Activated CD4-positive, alpha-beta T cell treated with anti-CD3 and anti-CD28 coated beads for 48 hours (primary cell): ENCODE data around the gene PLXNC1.
"Not testable (repeated sequence)": the region's sequence is repeated elsewhere in the genome, so short reads cannot be mapped to it uniquely, and the experiment has no call there.

Experiments
- DNase-seq: peaks from one replicate; pipeline ENCODE4 v3.0.0-alpha.2; 2020

The PLXNC1 gene

DNA sequence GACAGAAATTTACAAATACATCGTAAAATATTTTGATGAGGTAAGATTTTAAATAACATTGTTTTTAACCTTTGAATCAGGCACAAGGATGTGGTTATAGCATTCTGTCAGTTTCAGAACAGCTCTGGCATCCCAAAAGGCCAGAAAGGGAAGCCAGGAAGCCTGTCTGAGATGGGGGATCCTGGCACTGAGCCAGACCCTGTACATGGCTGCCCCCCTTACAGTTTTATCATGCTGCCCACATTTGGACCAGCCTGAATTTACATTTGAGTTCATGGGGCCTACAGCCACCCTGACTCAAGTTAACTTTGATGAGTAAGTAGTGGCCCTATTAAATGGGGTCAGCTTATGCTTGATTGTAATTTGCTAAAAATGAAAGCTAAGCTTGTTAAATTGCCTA lies 155.6 kb downstream of the PLXNC1 start:
- DNase-seq: no peak

DNA sequence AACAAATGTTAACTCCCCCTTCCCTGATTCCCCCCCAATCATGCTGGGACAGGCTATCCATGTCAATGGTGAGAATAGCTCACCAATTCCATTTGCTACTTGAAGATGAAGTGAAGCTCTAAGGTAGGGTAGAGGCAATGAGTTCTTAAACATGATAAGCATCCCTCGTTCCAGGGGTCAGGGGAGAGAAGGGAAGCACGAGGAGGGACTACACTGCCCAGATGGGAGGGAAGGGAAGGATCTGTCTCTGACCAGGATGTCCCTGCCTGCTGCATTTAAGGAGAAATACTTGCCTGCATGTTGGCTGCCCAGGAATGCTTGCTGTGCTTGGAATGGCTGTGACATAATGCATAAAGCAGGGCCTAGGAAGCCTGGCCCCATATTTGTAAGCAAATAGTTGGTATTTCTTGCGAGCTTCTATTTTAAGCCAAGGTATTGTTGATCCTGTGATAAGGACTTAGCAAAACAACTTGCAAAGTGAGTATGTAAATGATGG lies 156.2 kb downstream of the PLXNC1 start:
- no peak for DNase-seq

DNA sequence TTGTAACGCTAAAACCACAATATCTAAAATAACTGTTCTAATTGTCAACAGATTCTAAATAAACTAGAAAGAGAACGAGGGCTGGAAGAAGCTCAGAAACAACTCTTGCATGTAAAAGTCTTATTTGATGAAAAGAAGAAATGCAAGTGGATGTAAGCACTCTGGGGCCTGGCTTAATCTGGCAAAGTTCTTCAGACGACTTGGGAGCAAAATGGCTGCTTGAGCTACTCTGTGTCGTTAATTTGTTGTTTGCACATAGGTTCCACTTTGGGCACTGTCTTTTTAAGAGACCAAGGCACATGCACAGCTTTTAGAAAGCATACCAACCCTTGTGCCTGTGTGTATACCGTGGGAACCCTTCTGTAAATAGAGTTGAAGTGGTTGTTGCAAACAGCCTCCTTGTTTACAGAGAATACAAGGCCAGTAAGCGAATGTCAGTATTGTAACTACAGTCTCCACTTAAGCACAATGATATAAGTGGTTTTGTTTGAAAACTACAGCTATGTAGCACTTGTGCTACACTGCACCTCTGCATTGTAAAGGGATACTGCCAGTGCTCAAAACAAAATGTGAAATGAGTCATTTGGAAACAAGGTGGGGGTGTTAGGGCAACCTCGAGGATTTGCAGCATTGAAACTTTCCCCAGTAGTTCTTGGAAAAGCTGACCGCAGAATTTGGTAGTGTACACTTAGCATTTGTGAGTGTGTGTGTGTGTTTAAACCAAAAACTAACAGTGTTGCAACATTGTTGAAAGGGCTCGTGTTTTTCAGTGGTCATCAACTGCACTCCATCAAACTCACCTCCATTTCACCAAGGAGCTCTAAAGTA lies 157.0 kb downstream of the PLXNC1 start:
- peak; percentile 55 for DNase-seq

DNA sequence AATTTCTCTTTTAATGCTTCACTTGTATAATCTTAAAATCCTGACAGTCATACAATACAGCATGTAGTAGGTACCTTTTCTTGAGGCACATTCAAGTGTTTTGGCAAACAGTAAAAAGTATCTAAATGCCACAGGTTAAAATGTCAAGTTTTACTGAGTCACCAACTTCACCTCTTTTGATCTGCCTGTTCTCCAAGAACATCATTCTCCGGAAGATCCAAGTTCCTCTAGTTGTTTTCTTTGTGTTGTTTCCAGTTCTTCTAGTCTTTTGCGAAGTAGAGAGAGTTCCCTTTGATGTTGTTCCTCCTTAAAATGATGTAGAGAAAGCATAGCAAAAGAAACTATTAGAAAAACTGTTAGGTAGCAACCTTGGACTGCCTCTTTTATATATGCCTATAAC lies 160.2 kb downstream of the PLXNC1 start:
- no peak for DNase-seq

DNA sequence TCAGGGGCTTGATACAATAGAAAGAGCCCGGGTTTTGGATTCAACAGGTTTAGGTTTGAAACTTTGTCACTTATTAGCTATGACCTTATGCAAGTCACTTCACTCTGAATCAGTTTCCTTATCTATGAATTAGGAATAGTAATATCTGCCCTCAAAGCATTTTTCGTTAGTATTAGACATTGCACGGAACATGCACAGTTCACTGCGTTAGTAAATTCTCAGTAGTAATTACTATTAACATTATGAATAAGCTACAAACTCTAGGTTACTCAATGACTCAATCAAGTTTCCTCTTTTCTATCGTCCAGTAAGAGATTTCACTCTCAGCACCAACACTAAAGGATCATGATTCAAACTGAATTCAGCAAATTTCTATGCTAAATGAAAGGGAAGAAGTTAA lies 161.0 kb downstream of the PLXNC1 start:
- DNase-seq: no peak

DNA sequence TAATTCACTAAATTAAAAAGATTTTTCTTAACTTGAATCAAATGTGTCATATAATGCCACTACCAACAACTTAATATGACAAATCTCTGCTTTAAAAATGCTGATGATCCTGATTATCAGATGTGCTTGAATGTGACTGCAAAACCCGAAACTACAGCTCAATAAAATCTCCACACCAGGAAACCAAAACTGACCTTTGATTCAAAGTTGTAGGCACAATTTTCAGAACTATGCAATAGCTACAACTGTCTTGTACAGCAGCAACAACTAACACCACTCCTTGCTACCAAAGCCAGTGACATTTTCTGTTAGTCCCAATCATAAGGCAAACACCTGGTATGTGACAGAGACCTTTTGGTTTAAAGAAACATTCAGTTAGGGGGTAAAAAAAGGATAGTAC lies 164.0 kb downstream of the PLXNC1 start:
- DNase-seq: no peak

DNA sequence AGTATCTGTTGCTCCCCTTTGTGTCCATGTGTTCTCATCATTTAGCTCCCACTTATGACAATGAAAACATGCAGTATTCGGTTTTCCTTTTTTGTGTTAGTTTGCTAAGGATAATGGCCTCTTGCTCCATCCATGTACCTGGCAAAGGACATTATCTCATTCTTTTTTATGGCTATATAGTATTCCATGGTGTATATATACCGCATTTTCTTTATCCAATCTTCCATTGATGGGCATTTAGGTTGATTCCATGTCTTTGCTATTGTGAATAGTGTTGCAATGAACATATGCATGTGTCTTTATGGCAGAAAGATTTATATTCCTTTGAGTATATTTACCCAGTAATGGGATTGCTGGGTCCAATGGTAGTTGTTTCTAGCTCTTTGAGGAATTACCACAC lies 168.2 kb downstream of the PLXNC1 start:
- not testable (repeated sequence) for DNase-seq

DNA sequence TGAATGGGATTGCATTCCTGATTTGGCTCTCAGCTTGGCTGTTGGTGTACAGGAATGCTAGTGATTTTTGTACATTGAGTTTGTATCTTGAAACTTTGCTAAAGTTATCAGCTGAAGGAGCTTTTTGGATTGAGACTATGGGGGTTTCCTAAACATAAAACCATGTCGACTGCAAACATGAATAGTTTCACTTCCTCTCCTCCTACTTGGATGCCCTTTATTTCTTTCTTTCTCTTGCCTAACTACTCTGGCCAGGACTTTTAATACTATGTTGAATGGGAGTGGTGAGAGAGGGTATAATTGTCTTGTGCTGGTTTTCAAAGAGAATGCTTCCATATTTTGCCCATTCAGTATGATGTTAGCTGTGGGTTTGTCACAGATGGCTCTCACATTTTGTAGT lies 169.8 kb downstream of the PLXNC1 start:
- no peak for DNase-seq

DNA sequence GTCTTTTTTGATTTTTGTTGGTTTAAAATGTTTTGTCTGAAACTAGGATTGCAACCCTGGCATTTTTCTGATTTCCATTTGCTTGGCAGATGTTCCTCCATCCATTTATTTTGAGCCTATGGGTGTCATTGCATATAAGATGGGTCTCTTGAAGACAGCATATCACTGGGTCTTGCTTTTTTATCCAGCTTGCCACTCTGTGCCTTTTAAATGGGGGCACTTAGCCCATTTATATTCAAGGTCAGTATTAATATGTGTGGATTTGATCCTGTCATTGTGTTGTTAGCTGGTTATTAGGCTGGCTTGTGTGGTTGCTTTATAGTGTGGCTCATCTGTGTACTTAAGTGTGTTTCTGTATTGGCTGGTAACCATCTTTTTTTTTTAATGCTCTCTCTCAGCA lies 171.7 kb downstream of the PLXNC1 start:
- no peak for DNase-seq

DNA sequence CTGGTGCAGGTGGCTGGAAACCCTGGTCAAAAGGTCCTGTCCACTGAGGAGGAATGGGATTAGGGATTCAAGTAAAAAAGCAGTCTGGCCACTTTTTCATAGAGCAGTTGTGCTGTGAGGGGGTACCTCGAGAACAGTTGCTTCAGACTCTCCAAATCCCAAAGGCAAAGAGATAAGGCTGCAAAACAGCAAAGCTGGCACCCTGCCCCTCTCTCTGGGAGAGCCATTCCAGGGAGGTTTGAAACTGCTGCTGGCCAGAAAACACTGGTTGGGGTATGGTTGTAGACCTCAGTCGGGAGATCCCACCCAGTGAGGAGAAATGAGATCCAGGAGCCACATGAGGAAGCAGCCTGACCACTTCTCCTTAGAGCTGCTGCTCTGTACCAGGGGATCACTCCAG lies 174.0 kb downstream of the PLXNC1 start:
- DNase-seq: no peak

DNA sequence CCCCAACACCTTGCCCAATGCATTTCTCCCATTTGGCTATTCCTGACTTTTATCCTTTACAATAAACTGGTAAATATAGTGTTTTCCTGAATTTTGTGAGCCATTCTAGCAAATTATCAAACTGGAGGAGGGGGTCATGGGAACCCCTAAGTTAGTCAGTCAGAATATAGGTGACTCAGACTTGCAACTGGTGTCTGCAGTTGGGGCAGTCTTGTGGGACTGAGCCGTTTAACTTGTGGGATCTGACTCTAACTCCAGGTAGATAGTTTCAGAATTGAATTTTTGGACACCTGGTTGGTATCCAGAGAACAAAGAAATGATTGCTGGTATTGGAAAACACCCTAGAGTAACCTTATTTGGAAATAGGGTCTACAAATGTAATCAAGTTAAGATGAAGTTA lies 177.9 kb downstream of the PLXNC1 start:
- no peak for DNase-seq

DNA sequence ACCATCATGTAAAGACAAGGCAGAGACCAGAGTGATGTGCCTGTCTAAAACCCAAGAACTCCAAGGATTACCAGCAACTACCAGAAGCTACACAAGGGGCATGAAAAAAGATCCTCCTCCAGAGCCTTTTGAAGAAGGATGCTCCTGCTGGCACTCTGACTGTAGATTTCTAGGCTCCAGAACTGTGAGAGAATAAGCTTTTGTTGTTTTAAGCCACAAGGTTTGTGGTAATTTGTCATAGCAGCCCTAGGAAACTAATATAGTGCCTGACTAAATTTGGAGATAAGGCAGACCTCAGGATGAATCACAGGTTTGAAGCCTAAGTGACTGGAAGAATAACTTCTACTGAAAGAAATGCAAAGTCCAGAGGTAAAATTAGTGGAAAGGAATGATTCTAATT lies 178.3 kb downstream of the PLXNC1 start:
- peak; percentile 7 for DNase-seq

DNA sequence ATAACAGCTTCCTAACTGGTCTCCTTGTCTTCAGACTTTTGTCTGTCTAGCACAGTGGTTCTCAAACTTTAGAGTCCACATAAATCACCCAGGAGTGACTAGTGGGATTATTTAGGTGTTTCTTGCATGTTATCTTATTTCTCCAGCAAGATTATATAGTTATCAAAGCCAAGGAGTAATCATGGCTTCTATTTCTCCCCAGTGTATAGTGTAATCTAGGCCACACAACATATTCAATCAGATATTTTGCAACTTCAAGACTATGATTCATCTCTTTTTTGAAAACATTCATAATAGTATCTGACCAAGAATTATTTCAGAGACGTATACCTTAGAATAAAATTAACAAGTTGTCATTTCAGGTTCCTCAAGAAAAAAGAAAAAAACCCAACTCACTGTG lies 179.4 kb downstream of the PLXNC1 start:
- no peak for DNase-seq

DNA sequence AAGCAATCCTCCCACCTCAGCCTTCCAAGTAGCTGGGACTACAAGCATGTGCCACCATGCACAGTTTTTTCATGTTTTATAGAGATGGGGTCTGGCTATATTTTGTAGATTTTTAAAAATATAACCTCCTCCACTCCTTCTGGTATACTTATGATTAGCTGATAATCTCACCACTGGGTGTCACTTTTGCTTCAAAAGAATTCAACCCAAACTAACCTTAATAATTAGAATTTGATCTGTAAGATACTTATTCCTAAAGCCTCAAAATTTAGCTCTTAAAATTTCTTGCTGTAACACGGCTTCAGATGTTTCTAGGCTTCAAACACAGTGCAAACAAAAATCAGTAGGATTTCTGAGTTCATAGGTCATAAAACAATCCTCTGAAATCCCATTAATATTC lies 181.0 kb downstream of the PLXNC1 start:
- DNase-seq: no peak

DNA sequence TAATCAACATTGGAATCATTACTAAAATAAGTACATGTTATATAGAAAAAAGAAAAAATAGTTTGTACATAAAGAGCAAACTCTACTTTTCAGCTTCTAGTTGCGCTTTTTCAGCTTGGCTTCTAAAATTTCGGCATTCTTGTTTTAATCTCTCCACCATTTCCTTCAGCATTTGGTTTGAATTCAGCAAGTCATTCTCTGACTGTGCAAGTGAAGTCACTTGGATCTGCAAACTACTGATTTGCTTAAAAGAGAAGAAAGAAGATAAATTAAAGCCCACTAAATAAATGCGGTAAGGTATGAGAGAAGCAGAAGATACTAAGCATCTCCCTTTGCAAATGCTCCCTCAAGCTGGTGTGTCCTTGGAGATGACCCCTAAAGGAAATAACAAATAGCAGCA lies 185.0 kb downstream of the PLXNC1 start:
- no peak for DNase-seq

DNA sequence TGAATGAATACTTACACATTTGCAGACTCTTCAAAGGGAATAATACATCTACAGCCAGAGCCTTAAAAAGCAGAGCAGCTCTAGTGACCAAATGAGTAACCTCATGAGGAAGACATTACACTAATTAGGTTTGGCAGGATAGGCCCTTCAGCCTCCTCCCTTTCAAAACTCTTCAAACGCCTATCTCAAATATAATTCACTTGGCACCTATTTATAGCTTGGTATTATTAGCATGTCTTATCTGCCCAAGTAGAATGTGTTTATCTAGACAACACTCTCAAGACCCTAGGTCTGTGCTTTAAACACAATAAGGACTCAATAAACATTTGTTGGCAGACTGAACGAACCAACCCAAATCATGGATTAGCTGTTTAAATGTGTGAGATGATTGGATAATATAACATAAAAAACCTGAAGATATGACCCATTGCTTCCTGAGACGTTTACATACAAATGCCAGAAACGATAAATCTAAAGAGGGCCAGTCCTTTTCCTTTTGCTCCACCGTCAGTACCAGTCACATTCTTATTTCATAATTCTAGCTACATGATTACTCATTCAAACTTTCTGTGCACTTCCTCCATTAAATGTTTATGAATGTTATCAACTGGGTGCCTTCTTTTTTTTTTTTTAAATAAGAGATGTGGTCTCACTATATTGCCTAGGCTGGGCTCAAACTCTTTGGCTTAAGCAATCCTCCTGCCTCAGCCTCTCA lies 188.0 kb downstream of the PLXNC1 start:
- no peak for DNase-seq

DNA sequence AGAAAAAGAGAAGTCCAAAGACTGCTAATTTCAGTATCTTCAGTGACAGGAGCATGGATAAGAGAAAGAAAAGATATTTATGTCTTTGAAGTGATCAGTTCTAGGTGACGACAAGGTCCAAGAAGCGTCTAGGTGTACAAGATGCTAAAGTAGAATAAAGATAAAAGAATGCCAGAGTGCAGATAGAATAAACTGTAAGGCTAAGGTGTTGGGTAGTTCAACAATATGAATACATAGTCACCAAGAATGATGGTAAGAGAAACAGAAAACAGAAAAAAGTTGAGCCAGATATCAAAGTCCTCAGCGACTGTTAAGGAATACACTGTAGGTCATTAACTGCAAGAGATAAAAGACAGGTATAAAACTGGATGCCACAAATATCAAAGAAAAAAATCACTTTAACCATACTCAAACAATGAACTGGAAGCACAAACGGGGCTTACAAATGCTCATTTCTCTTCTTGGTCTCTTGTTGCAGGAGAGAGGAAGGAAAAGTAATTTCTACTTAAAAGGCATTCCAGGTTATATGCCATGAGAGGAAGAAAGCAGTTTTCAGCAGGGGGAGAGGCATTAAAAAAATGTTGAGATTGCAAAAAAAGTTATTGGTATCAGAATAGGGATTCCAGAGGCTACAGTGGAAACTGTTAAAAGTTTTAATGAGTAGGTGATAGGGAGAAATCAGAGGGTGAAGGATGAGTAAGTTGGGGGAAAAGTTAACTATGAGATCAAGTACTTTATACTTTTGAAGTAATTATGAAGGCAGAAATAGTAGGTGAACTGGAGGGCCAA lies 189.8 kb downstream of the PLXNC1 start:
- no peak for DNase-seq

DNA sequence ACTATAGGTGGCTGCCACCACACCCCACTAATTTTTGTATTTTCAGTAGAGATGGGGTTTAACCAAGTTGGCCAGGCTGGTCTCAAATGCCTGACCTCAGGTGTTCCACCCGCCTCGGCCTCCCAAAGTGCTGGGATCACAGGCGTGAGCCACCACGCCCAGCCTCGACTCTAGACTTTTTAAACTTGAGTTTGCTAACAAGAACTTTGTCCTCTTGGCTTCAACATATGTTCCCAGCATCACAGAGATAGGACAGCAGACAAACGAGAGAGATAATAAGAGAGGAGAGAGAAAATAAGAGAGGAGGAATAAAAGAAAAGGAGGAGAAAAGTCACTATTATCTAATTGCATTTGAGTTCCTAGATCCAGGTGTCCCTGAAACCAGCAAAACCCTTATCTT lies 192.2 kb downstream of the PLXNC1 start:
- DNase-seq: no peak

DNA sequence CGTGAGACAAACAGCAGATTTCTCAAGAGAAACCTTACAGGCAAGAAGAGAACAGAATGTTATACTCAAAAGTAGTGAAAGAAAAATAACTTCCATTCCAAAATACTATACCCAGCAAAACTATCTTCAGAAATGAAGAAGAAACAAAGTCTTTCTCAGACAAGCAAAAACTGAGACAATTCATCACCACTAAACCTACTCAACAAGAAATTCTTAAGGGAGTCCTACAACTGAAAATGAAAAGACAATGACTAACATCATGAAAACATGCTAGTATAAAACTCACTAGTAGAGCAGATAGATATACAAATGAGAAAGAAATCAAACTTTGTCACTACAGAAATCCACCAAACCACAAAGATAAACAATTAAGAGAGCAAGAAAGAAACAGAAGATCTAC lies 204.8 kb downstream of the PLXNC1 start:
- no peak for DNase-seq
